ENCODE data around the gene RGL1.

The RGL1 gene

GRCh38 chr1:183898610-183899009 is 93.7 kb downstream of the RGL1 start:
- no peak for TF ChIP-seq CTCF (IDR thresholded peaks at IDR 0.05; ENCODE audit: insufficient read depth, low read length, poor library complexity, severe bottlenecking)
- Histone ChIP-seq H3K27me3 (replicated peaks; ENCODE audit: control insufficient read depth, insufficient read depth, low read length) (no peaks in the 10 kb centered on the region), H3K36me3 (ENCODE audit: control insufficient read depth, insufficient read depth, low read length) (peaks cover 4% of the 10 kb centered on the region)

GRCh38 chr1:183901748-183902330 is 96.9 kb downstream of the RGL1 start:
- Histone ChIP-seq H3K27me3 (replicated peaks; ENCODE audit: control insufficient read depth, insufficient read depth, low read length) (no peaks in the 10 kb centered on the region), H3K4me3 (replicated peaks; ENCODE audit: low read depth, low read length) (no peak overlapping the region), H3K36me3 (ENCODE audit: control insufficient read depth, insufficient read depth, low read length) (peaks cover 7% of the 10 kb centered on the region)
- DNase-seq (ENCODE audit: extremely low read depth, insufficient read length): peak; percentile 54
- no peak for TF ChIP-seq CTCF (IDR thresholded peaks at IDR 0.05; ENCODE audit: insufficient read depth, low read length, poor library complexity, severe bottlenecking)

More at GRCh38 chr1:183898610-183899009, 93.7 kb downstream of the RGL1 start:
- H3K4me3 ChIP-seq (replicated peaks; ENCODE audit: low read depth, low read length): peak overlapping the region; percentile 24
- DNase-seq (ENCODE audit: extremely low read depth, insufficient read length): no peak

GRCh38 chr1:183903101-183903500 is 98.2 kb downstream of the RGL1 start:
- H3K36me3 ChIP-seq (ENCODE audit: control insufficient read depth, insufficient read depth, low read length): peaks cover 13% of the 10 kb centered on the region
- no peaks in the 10 kb centered on the region for H3K27me3 ChIP-seq (replicated peaks; ENCODE audit: control insufficient read depth, insufficient read depth, low read length)
- H3K4me3 ChIP-seq (replicated peaks; ENCODE audit: low read depth, low read length): no peak overlapping the region
- DNase-seq (ENCODE audit: extremely low read depth, insufficient read length): no peak
- no peak for TF ChIP-seq CTCF (IDR thresholded peaks at IDR 0.05; ENCODE audit: insufficient read depth, low read length, poor library complexity, severe bottlenecking)

GRCh38 chr1:183905508-183906113 is 100.7 kb downstream of the RGL1 start:
- no peak for DNase-seq (ENCODE audit: extremely low read depth, insufficient read length)
- peaks cover 19% of the 10 kb centered on the region for H3K36me3 ChIP-seq (ENCODE audit: control insufficient read depth, insufficient read depth, low read length)
- no peak overlapping the region for H3K4me3 ChIP-seq (replicated peaks; ENCODE audit: low read depth, low read length)
- TF ChIP-seq CTCF (IDR thresholded peaks at IDR 0.05; ENCODE audit: insufficient read depth, low read length, poor library complexity, severe bottlenecking): no peak
- H3K27me3 ChIP-seq (replicated peaks; ENCODE audit: control insufficient read depth, insufficient read depth, low read length): no peaks in the 10 kb centered on the region

DNA sequence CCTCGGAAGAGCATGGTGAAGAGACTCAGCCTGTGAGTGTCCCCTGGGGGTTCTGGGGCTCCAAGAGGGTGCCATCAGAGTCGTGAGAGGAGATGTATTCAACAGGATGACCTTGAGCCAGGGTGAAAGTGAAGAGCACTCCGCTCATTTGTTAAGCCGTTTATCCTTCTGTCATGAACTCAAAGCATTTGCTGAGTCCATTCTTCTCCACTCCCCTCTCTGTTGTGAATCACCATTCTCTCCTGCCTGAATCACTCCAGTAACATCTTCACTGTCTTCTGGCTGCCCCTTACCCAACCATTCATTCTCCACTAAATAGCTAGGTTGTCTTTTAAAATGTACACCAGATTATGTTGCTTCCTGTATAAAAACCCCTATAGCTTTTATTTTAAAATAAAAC is 102.2 kb downstream of the RGL1 start:
- DNase-seq (ENCODE audit: extremely low read depth, insufficient read length): no peak
- Histone ChIP-seq H3K4me3 (replicated peaks; ENCODE audit: low read depth, low read length) (no peak overlapping the region), H3K27me3 (replicated peaks; ENCODE audit: control insufficient read depth, insufficient read depth, low read length) (no peaks in the 10 kb centered on the region), H3K36me3 (ENCODE audit: control insufficient read depth, insufficient read depth, low read length) (peaks cover 21% of the 10 kb centered on the region)
- TF ChIP-seq CTCF (IDR thresholded peaks at IDR 0.05; ENCODE audit: insufficient read depth, low read length, poor library complexity, severe bottlenecking): no peak

Measured in GM06990 (cell line).